Measurements from ENCODE around the gene MEIS3.

MEIS3 gene

GRCh38 chr19:47362321-47362720 lies 57.0 kb downstream of the MEIS3 start:
- no peak for DNase-seq (ENCODE audit: low read depth, low spot score)

GRCh38 chr19:47358936-47359335 lies 60.4 kb downstream of the MEIS3 start:
- DNase-seq (ENCODE audit: low read depth, low spot score), result no peak

- DNase-seq (ENCODE audit: low read depth, low spot score), result no peak
These were observed 61.3 kb downstream of the MEIS3 start for GRCh38 chr19:47357788-47358680.

DNA sequence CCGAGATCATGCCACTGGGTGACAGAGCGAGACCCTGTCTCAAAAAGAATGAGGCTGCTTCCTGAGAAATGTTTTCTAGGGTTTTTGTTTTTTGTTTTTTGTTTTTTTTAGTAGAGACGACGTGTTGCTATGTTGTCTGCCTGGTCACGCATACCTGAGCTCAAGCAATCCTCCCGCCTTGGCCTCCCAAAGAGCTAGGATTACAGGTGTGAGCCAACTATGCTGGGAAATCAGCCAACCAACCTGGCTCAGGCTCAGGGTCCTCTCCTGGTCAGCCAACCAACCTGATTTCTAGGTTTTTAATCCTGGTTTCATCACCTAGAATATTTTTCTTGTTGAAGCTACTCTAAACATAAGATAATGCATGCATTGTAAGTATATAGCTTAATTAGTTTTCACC lies 62.4 kb downstream of the MEIS3 start:
- DNase-seq (ENCODE audit: low read depth, low spot score), result no peak

DNA sequence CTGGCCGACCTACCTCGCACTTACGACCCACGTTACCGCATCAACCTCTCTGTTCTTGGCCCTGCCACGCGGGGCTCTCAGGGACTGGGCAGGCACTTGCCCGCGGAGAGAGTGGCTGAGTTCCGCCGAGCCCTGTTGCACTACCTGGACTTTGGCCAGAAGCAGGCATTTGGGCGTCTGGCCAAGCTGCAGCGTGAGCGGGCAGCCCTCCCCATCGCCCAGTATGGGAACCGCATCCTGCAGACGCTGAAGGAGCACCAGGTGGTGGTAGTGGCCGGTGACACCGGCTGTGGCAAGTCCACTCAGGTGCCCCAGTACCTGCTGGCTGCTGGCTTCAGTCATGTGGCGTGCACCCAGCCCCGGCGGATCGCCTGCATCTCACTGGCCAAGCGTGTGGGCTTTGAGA lies 66.0 kb downstream of the MEIS3 start:
- no peak for DNase-seq (ENCODE audit: low read depth, low spot score)

Data from iPS DF 19.7 (cell line).